SU-DHL-6 (cell line): ENCODE results near the gene MPND.

ENCODE experiments used
- EZH2phosphoT487 ChIP-seq: fragments of 200-600 bp; sonication (generic), shearing (Covaris generic); conservative IDR thresholded peaks from 2 replicates; pipeline ENCODE4 v1.6.1; 2018; ENCODE audit warnings: mild to moderate bottlenecking, antibody characterized with exemption, low read length, moderate library complexity, mixed read lengths
- TF ChIP-seq, protein P1 (sequence below): fragments of 200-600 bp; sonication (generic); IDR thresholded peaks from one replicate; pipeline ENCODE4 v1.5.1; 2017; ENCODE audit warnings: antibody characterized with exemption, mild to moderate bottlenecking, low read length, moderate library complexity; ENCODE audit not compliant: insufficient read depth, poor library complexity, severe bottlenecking

DNA sequence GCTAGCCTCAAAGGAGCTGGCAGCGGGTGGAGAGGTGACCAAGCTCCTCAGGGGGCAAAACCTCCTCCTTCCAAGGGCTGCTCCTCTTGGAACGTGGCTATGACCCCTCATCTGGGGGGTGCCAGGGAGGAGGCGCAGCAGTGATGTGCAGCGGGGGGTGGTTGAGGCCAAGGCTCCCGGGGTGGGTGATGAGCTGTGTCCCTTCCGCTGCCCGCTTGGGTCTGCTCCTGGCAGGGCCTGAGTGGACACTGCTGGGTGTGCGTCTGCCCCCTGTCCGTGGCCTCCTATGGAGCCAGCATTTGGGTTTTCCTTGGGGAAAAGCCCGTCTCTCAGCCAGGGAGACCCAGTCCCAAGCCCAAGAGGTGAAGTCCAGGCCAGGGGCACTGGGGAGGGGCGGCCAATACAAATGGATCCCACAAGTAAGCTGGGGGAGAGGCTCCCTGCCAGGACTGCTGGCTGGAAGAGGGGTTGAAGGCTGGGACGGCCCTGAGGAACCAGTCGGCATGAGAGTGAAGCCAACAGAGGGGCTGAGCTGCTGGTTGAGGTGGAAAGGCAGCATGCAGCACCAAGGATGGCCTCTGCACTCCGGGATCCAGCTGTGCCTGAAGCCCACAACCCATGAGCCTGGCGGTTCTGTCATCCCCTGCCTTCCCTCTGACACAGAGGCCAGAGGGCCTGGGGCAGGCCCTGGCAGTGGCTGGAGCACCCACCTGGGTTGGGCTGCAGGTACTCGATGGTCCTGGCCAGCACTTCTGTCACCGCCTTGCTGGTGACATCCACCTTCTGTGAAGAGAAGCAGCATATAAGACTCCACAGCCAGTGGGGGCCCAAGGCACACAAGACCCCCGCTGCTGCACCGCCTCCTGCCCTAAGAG, 22.7 kb downstream of the MPND start:
- TF ChIP-seq, protein P1, sequence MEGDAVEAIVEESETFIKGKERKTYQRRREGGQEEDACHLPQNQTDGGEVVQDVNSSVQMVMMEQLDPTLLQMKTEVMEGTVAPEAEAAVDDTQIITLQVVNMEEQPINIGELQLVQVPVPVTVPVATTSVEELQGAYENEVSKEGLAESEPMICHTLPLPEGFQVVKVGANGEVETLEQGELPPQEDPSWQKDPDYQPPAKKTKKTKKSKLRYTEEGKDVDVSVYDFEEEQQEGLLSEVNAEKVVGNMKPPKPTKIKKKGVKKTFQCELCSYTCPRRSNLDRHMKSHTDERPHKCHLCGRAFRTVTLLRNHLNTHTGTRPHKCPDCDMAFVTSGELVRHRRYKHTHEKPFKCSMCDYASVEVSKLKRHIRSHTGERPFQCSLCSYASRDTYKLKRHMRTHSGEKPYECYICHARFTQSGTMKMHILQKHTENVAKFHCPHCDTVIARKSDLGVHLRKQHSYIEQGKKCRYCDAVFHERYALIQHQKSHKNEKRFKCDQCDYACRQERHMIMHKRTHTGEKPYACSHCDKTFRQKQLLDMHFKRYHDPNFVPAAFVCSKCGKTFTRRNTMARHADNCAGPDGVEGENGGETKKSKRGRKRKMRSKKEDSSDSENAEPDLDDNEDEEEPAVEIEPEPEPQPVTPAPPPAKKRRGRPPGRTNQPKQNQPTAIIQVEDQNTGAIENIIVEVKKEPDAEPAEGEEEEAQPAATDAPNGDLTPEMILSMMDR: no peak
- no peak for TF ChIP-seq EZH2phosphoT487
